ENCODE results near the gene SEPTIN5. TPM values are rescaled to one million over a fixed set of nuclear protein-coding genes. Genes with fewer than 3 reads are reported as not detected.

SEPTIN5 gene
- total and polyA plus RNA-seq, 9 of the 15 experiments (the other 6 are each of a cell fraction or from before 2014, with no cell fraction given), result 0.03 to 195 (median 119) TPM

- no peak overlapping the region for H3K27ac ChIP-seq (ENCODE audit: extremely low read depth, low read depth, low read length)
- 0 out of 4 replicates have a peak overlapping the region, but pooled peaks of 1 of the 2 experiments have one; percentile 6 for H3K9ac ChIP-seq (ENCODE audit: insufficient read depth in 1 of 2, low read depth in 2 of 2, low read length in 2 of 2)
- ChIA-PET POLR2A (interaction anchor here (0.7 to 2.4 kb wide), 3 partner anchors 10 to 179 kb away, joined by 4 to 10 read pairs (median 4); partner anchors contain the start of gene GP1BB), CTCF (ENCODE audit: low intra/inter-chr PET ratio) (no interaction called here)
- H3K4me3 ChIP-seq, result no peak overlapping the region
- no TSS peak for BruUV-seq (replicated peaks)
- H3K27me3 ChIP-seq (ENCODE audit: control insufficient read depth in 2 of 2, insufficient read depth in 2 of 2, low read length in 2 of 2), result peaks cover 0 to 43% of the 10 kb centered on the region in 2 experiments; a peak in 3 of 5 replicates
- H2AFZ ChIP-seq (ENCODE audit: low read depth, low read length), result no peak overlapping the region
- H3K9me3 ChIP-seq (replicated peaks; ENCODE audit: control insufficient read depth, insufficient read depth, low read depth, low read length), result no peaks in the 10 kb centered on the region
- no peaks in the 10 kb centered on the region for H3K36me3 ChIP-seq (ENCODE audit: control insufficient read depth, insufficient read depth, low read length)
- peaks cover 11 to 71% of the 10 kb centered on the region in 2 experiments for H3K4me1 ChIP-seq (replicated peaks in 1 of 2; ENCODE audit: control insufficient read depth in 2 of 2, insufficient read depth in 2 of 2, low read length in 2 of 2)
- DNase-seq (ENCODE audit: extremely low read depth in 1 of 4, low spot score in 3 of 4) (no peak), ATAC-seq (no peak), FAIRE-seq (no peak)
- WGBS (ENCODE audit: insufficient coverage, low coverage, missing lambda C conversion rate), result 16% methylated on average over 7 of the region's 7 CpGs
- in situ Hi-C loops (cut with MboI) (loop anchor here (5.0 kb wide), 1 partner anchor 178 kb away; no protein-coding TSS in a partner anchor), intact Hi-C loops (cut with micrococcal nuclease) (loop anchor here (5.0 kb wide), 2 partner anchors 158 to 383 kb away; partner anchors contain the start of genes RANBP1 and TRMT2A)
- H3K4me2 ChIP-seq (ENCODE audit: insufficient read depth, low read length), result no peak overlapping the region
- H3K9me1 ChIP-seq (ENCODE audit: control insufficient read depth, insufficient read depth, low read length), result no peaks in the 10 kb centered on the region
- no peaks in the 10 kb centered on the region for H3K79me2 ChIP-seq (ENCODE audit: control insufficient read depth, insufficient read depth, low read length)
- H4K20me1 ChIP-seq (replicated peaks; ENCODE audit: control insufficient read depth, insufficient read depth, low read length), result peaks cover 16% of the 10 kb centered on the region
- TF ChIP-seq HNRNPLL (IDR thresholded peaks at IDR 0.05; ENCODE audit: low read depth, low read length, poor library complexity, severe bottlenecking), result peak; percentile 25
- no peak for TF ChIP-seq GABPA (tag; conservative IDR thresholded peaks at IDR 0.05; ENCODE audit: low read depth)
- no peak for TF ChIP-seq NELFE (IDR thresholded peaks at IDR 0.05; ENCODE audit: insufficient read depth, insufficient read length)
- TF ChIP-seq RAD51 (IDR thresholded peaks at IDR 0.05; ENCODE audit: borderline replicate concordance, low read depth), result no peak
- TF ChIP-seq NR2C2 (CRISPR knock-in tag; IDR thresholded peaks at IDR 0.05), result no peak
- no peak for TF ChIP-seq NR2C2 (tag; IDR thresholded peaks at IDR 0.05)
- no peak for TF ChIP-seq MXD1 (CRISPR knock-in tag; IDR thresholded peaks at IDR 0.05; ENCODE audit: borderline replicate concordance, poor library complexity, severe bottlenecking)
- TF ChIP-seq GATA2 (CRISPR knock-in tag; IDR thresholded peaks at IDR 0.05), result no peak
- no peak for TF ChIP-seq IRF2 (CRISPR knock-in tag; IDR thresholded peaks at IDR 0.05)
- peak; percentile 51 for TF ChIP-seq WHSC1 (IDR thresholded peaks at IDR 0.05; ENCODE audit: low read length)
- TF ChIP-seq MCM3 (IDR thresholded peaks at IDR 0.05), result peak; percentile 59; the same call in 1 of the 2 replicates
- peak; percentile 36 for TF ChIP-seq CHD1 (IDR thresholded peaks at IDR 0.05; ENCODE audit: low read length)
- no peak for TF ChIP-seq CXXC5 (CRISPR knock-in tag; IDR thresholded peaks at IDR 0.05)
- TF ChIP-seq HBP1 (CRISPR knock-in tag; IDR thresholded peaks at IDR 0.05), result no peak
- TF ChIP-seq RFX5 (IDR thresholded peaks at IDR 0.05; ENCODE audit: low read depth, low read length), result no peak
- TF ChIP-seq BRF1 (IDR thresholded peaks at IDR 0.05; ENCODE audit: borderline replicate concordance, extremely low read depth, insufficient read length), result no peak
- TF ChIP-seq THAP12 (CRISPR knock-in tag; IDR thresholded peaks at IDR 0.05), result 0 out of 2 replicates have a peak, but pooled peaks have one; percentile 7
- TF ChIP-seq POLR2AphosphoS2 (IDR thresholded peaks at IDR 0.05; ENCODE audit: low read length), result no peak
- 0 out of 2 replicates have a peak, but pooled peaks have one; percentile 29 for TF ChIP-seq PRMT5 (CRISPR knock-in tag; IDR thresholded peaks at IDR 0.05)
Measured at GRCh38 chr22:19734163-19734562, 19.9 kb downstream of the SEPTIN5 start.
